Stimulated activated CD4-positive, alpha-beta T cell treated with anti-CD3 and anti-CD28 coated beads, Interleukin-2, amount 100 ng/mL, for 4 hours (primary cell): ENCODE results near the gene ALDH3B1.
"Not testable (repeated sequence)": the region's sequence is repeated elsewhere in the genome, so short reads cannot be mapped to it uniquely, and the experiment has no call there.

Experiments
- DNase-seq: peaks from one replicate; pipeline ENCODE4 v3.0.0-alpha.2; 2020; ENCODE audit warnings: low read depth

Gene ALDH3B1, protein sequence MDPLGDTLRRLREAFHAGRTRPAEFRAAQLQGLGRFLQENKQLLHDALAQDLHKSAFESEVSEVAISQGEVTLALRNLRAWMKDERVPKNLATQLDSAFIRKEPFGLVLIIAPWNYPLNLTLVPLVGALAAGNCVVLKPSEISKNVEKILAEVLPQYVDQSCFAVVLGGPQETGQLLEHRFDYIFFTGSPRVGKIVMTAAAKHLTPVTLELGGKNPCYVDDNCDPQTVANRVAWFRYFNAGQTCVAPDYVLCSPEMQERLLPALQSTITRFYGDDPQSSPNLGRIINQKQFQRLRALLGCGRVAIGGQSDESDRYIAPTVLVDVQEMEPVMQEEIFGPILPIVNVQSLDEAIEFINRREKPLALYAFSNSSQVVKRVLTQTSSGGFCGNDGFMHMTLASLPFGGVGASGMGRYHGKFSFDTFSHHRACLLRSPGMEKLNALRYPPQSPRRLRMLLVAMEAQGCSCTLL

GRCh38 chr11:68010090-68011041 lies at the start of gene ALDH3B1:
TSS of gene ALDH3B1 (plus strand) at chr11:68010327. CDS start at chr11:68015298, 4,971 bp downstream.
- no peak for DNase-seq

GRCh38 chr11:67963217-67963616 lies 46.9 kb upstream of the ALDH3B1 start:
- not testable (repeated sequence) for DNase-seq

DNA sequence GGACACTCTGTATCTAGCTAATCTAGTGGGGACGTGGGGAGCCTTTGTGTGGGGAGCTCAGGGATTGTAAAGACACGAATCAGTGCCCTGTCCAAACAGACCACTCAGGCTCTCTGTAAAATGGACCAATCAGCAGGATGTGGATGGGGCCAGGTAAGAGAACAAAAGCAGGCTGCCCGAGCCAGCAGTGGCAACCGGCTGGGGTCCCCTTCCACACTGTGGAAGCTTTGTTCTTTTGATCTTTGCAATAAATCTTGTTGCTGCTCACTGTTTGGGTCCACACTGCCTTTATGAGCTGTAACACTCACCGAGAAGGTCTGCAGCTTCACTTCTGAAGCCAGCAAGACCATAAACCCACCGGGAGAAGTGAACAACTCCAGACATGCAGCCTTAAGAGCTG lies 46.2 kb upstream of the ALDH3B1 start:
- not testable (repeated sequence) for DNase-seq

GRCh38 chr11:67964746-67965145 lies 45.4 kb upstream of the ALDH3B1 start:
- not testable (repeated sequence) for DNase-seq

DNA sequence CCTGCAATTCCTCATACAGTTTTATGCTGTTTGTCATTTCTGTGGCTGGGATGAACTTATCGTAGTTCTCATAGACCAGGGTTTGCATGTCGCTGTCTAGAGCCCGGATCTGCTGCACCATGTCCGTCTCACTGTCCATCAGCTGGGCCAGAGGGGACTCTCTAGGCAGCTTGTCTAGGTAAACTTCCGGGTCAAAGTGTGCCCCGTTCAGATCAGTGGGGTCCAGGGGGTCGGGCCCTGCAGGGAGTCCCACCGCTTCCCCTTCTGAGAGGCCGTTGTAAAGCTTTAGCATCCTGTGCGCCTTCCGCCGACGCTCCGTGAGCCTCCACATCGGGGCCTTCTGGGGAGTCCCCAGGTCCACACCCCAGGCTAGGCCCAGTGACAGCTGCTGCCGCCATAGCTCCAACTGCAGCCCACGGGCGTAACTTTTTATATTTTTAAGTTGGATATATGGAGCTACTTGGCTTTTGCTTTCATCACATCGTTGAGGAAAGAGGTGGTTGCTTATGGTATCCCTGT lies 44.2 kb upstream of the ALDH3B1 start:
- not testable (repeated sequence) for DNase-seq

DNA sequence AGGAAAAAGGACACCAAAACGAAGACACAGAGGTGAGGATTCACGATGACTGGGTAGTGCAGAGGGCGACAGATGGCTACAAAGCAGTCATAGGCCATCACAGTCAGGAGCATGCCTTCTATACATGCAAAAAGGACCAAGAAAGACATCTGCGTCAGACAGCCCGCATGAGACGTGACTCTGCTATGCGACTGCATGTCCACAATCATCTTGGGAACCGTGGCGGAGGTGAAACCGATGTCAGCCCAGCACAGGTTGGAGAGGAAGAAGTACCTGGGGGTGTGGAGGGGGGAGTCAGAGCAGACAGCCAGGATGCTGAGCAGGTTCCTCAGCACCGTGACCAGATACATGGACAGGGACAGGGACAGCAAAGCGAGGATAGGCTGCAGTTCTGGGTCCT lies 35.4 kb upstream of the ALDH3B1 start:
- not testable (repeated sequence) for DNase-seq

DNA sequence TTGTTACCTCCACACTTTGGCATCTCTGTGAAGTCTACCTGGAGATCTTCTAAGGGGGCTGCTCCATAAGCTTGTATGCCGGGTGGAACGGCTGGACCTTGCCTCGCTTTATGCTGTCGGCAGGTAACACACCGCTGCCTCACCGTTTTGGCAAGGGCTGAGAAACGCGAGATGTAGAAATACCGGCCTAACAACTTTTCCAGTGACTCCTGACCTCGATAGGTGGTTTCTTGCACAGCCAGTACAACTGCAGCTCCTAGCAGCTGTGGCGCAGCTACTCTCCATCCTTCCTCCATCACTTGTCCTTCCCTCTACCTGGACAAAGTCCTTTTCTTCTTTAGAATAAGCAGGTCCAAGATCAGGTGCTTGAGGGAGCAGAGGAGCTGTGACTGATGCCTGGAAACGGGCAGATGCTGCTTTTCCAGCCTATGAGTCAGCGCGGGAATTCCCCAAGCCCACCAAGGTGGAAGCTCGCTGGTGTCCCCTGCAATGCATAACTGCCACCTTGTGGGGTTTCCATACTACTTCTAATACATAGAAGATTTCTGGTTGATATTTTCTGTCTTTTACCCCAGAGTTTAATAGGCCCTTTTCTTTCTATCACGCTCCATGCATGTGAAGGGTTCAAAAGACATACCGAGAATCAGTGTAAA lies 31.2 kb upstream of the ALDH3B1 start:
- not testable (repeated sequence) for DNase-seq

GRCh38 chr11:67981226-67981625 lies 28.9 kb upstream of the ALDH3B1 start:
- DNase-seq: not testable (repeated sequence)

DNA sequence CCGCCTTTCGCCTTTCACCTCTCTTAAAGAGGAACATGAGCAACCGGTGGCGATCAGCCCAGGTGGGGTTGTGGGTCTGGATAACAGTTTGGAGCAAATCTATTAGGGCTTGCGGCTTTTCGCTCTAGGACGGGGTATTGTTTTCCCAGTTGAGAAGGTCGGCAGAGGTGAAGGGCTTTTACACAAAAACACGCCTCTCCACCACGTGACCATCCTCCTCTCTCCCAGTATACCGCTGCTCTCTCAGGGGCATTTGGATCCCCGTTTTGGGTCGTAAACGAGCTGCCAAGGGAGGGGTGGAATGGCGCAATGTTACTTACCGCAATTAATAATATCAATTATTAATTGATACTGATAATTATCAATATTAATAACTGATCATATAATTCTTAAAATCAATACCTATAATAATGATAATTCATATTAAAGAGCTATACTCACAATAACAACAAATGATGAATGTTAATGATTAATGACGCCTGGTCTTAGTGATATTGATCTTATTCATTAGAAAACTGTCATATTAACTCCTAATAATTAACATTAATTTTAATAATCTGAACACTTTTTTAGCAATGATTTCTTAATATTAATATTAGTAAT lies 27.8 kb upstream of the ALDH3B1 start:
- not testable (repeated sequence) for DNase-seq

- DNase-seq: no peak
Measured at GRCh38 chr11:67983951-67984350, 26.2 kb upstream of the ALDH3B1 start.

DNA sequence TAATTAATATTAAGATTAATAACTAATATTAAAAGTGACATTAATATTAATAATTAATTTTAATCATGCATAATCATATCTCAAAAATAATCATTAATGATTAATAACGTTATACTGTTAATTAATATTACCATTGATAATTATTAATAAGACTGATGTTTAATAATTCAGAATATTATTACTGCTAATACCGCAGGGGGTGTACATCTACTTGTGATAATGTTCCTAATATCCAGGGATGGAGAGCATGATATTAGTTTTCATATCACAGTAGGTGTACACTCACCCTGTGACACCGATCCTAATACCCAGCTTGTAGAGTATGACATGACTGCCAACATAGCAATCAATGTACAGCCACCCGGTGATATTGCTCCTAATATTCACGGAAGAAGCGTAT lies 24.8 kb upstream of the ALDH3B1 start:
- DNase-seq: not testable (repeated sequence)

GRCh38 chr11:67990546-67991346 lies 19.4 kb upstream of the ALDH3B1 start:
- DNase-seq: not testable (repeated sequence)

DNA sequence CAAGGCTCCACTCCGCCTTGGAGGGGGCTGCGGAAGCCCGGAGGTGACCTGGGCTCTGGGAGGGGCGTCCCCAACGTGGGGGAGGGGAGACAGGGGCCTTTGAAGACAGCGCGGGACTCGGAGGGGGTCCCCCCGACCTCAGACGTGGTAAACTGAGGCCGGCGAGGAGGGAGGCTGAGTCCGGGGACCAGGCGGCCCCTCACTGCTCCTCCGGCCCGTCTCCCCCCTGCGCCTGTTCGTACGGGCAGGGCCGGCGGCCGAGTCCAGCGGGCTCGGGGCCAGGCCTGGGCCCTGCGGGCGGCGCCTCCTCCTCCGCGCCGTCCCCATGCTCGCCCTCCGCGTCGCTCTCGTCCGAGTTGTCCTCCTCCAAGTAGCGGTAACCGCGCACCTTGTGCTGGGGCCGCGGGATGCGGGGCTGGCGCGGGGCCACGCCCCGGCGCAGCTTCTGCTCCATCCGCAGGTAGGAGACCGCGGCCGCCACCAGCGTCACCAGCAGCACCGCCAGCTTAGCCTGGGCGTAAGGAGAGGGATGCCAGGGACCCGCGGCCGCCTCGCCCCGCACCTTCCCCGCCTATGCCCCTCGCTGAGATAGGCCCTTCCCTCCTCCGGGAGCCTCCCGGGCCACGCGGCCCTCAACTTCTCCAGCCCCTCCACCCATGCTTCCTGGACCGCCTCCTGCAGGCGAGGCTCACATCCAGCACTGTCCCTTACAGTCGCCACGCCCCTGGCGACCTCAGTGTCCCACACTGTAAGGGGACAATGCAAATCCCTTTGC lies 18.6 kb upstream of the ALDH3B1 start:
- DNase-seq: not testable (repeated sequence)

DNA sequence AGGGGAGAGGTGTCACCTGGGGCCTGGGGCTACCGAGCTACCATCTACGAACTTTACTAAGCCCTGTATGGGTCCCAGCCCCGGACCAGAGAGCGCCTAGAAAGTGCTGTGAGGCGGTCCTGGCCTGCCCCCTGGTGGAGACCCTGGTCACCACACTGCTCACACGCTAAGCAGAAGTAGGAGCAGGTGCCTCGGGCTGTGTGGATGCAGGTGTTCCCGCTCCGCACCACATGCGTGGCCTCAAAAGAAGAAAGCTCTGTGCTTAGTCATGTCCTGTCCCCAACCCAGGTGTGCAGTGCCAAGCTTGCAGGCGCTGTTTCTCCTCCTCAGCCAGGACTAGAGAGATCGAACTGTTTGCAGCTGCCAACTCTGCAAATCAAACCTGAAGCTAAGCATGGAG lies 16.3 kb upstream of the ALDH3B1 start:
- not testable (repeated sequence) for DNase-seq

- DNase-seq: not testable (repeated sequence)
Measured at GRCh38 chr11:67994387-67994786, 15.7 kb upstream of the ALDH3B1 start.

DNA sequence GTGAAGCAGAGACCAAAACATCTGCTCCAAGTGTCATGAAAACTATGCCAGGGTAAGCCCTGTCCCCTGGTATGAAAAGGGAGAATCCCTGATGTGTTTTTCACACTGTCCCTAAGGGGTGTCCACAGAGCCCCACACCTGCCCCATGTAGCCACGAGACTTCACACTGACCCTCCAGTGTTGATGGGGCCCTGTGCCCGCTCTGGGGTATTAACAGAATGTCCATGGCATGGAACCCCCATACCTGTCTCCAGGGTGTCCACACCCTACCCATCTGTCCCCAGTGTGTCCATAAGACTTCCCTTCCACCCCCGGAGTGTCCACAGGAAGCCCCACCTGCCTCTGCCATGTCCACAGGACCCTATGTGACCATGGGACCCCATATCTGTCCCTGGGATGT lies 15.0 kb upstream of the ALDH3B1 start:
- not testable (repeated sequence) for DNase-seq

DNA sequence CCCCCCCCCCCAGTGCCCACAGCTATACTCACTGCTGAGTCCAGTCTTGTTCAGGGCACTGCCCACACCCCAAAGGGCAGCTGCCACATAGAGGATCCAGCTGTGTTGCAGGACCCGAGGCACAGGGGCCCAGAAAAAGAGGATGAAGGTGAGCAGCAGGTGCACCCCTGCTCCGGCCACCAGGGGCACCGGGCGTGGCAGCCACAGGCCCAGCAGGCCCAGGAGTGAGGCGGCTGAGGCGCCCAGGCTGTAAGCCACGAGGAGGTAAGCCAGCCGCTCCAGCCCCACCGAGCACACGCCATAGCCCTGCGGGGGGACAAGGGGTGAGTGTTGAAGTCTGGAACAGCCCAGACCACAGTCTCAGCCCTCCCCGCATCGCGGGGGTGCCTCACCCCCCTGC lies 14.5 kb upstream of the ALDH3B1 start:
- not testable (repeated sequence) for DNase-seq

GRCh38 chr11:67996051-67996450 lies 14.1 kb upstream of the ALDH3B1 start:
- no peak for DNase-seq

GRCh38 chr11:67996622-67997474 lies 13.3 kb upstream of the ALDH3B1 start:
- DNase-seq: no peak
